ENCODE results near the gene HTR3B. TPM values are rescaled to one million over a fixed set of nuclear protein-coding genes. Genes with fewer than 3 reads are reported as not detected.
"Not testable (repeated sequence)": the region's sequence is repeated elsewhere in the genome, so short reads cannot be mapped to it uniquely, and the experiment has no call there.

HTR3B gene
- polyA plus RNA-seq, 1 of the 3 experiments (the other 2 are of a cell fraction): not detected

GRCh38 chr11:113942256-113942655 is 37.7 kb downstream of the HTR3B start:
- Histone ChIP-seq H3K4me3 (ENCODE audit: low read depth in 2 of 2, low read length in 1 of 2) (no peak overlapping the region), H3K4me2 (no peak overlapping the region), H3K9me3 (no peaks in the 10 kb centered on the region), H3K36me3 (replicated peaks in 1 of 2; ENCODE audit: control insufficient read depth in 1 of 2, insufficient read depth in 2 of 2, low read length in 1 of 2) (no peaks in the 10 kb centered on the region), H3K9me2 (no peaks in the 10 kb centered on the region), H3K4me1 (ENCODE audit: control insufficient read depth in 1 of 2, insufficient read depth in 2 of 2, low read depth in 1 of 2, low read length in 1 of 2) (no peaks in the 10 kb centered on the region), H3K9ac (no peak overlapping the region), H3K27me3 (ENCODE audit: insufficient read depth) (no peaks in the 10 kb centered on the region), H3K27ac (ENCODE audit: low read depth in 2 of 2, low read length in 1 of 2) (no peak overlapping the region), H2AFZ (ENCODE audit: low read depth) (no peak overlapping the region), H3K79me2 (ENCODE audit: insufficient read depth) (no peaks in the 10 kb centered on the region), H4K20me1 (ENCODE audit: insufficient read depth) (no peaks in the 10 kb centered on the region), H3F3A (replicated peaks; ENCODE audit: insufficient read depth) (no peaks in the 10 kb centered on the region)
- no peak for DNase-seq
- POLR2A ChIA-PET: no interaction called here
- 79% methylated on average over 8 of the region's 8 CpGs for WGBS (ENCODE audit: low lambda C conversion rate)
- TF ChIP-seq PBX3 (IDR thresholded peaks at IDR 0.05) (no peak), FOXM1 (IDR thresholded peaks at IDR 0.05; ENCODE audit: low read depth) (no peak), FOXJ3 (CRISPR knock-in tag; IDR thresholded peaks at IDR 0.05) (no peak), TAF1 (IDR thresholded peaks at IDR 0.05; ENCODE audit: borderline replicate concordance, low read depth, low read length) (no peak)
- CTCF ChIA-PET: interaction anchor here (1.0 to 3.4 kb wide), 2 partner anchors 46 to 319 kb away, joined by 3 to 14 read pairs; no protein-coding TSS in a partner anchor

GRCh38 chr11:113946162-113946561 is 41.6 kb downstream of the HTR3B start:
- H3K27me3 ChIP-seq (ENCODE audit: insufficient read depth); H3K27ac ChIP-seq (ENCODE audit: low read depth in 2 of 2, low read length in 1 of 2); DNase-seq; H3K9ac ChIP-seq; H3K36me3 ChIP-seq (replicated peaks in 1 of 2; ENCODE audit: control insufficient read depth in 1 of 2, insufficient read depth in 2 of 2, low read length in 1 of 2); H3K4me2 ChIP-seq; H2AFZ ChIP-seq (ENCODE audit: low read depth); H3K79me2 ChIP-seq (ENCODE audit: insufficient read depth); H3K9me2 ChIP-seq; H3K9me3 ChIP-seq; POLR2A ChIA-PET; H3K4me1 ChIP-seq (ENCODE audit: control insufficient read depth in 1 of 2, insufficient read depth in 2 of 2, low read depth in 1 of 2, low read length in 1 of 2); H3F3A ChIP-seq (replicated peaks; ENCODE audit: insufficient read depth); H3K4me3 ChIP-seq (ENCODE audit: low read depth in 2 of 2, low read length in 1 of 2); H4K20me1 ChIP-seq (ENCODE audit: insufficient read depth): not testable (repeated sequence)
- WGBS (ENCODE audit: low lambda C conversion rate): 10% methylated on average over 2 of the region's 2 CpGs
- CTCF ChIA-PET: interaction anchor here (1.2 kb wide), 1 partner anchor 19 kb away, joined by 3 read pairs; no protein-coding TSS in a partner anchor

GRCh38 chr11:113947994-113948393 is 43.4 kb downstream of the HTR3B start:
- H3K9ac ChIP-seq: no peak overlapping the region
- H3K27ac ChIP-seq (ENCODE audit: low read depth in 2 of 2, low read length in 1 of 2): no peak overlapping the region
- H3F3A ChIP-seq (replicated peaks; ENCODE audit: insufficient read depth): no peaks in the 10 kb centered on the region
- DNase-seq: no peak
- 35% methylated on average over 4 of the region's 4 CpGs for WGBS (ENCODE audit: low lambda C conversion rate)
- H3K9me2 ChIP-seq: no peaks in the 10 kb centered on the region
- TF ChIP-seq FOXJ3 (CRISPR knock-in tag; IDR thresholded peaks at IDR 0.05): no peak
- no peak for TF ChIP-seq EZH2phosphoT487 (IDR thresholded peaks at IDR 0.05; ENCODE audit: borderline replicate concordance, low read depth)
- TF ChIP-seq TAF1 (IDR thresholded peaks at IDR 0.05; ENCODE audit: borderline replicate concordance, low read depth, low read length): no peak
- TF ChIP-seq RAD21 (IDR thresholded peaks at IDR 0.05; ENCODE audit: low read length): no peak
- TF ChIP-seq NRF1 (IDR thresholded peaks at IDR 0.05; ENCODE audit: low read depth, low read length): no peak
- no peak for TF ChIP-seq SMC3 (IDR thresholded peaks at IDR 0.05; ENCODE audit: low read depth, low read length)
- no peak for TF ChIP-seq REST (IDR thresholded peaks at IDR 0.05; ENCODE audit: low read depth, low read length)
- TF ChIP-seq JUND (IDR thresholded peaks at IDR 0.05): no peak
- TF ChIP-seq IRF3 (IDR thresholded peaks at IDR 0.05; ENCODE audit: low read depth, low read length): no peak
- TF ChIP-seq GABPA (IDR thresholded peaks at IDR 0.05; ENCODE audit: low read depth): no peak
- TF ChIP-seq RCOR1 (IDR thresholded peaks at IDR 0.05; ENCODE audit: low read length): no peak
- TF ChIP-seq TCF12 (IDR thresholded peaks at IDR 0.05): no peak
- no peak for TF ChIP-seq CHD2 (IDR thresholded peaks at IDR 0.05; ENCODE audit: low read length, partially characterized antibody)
- no peaks in the 10 kb centered on the region for H3K9me3 ChIP-seq
- no peak overlapping the region for H2AFZ ChIP-seq (ENCODE audit: low read depth)
- ChIA-PET POLR2A (no interaction called here), CTCF (interaction anchor here (1.1 kb wide), 1 partner anchor 7 kb away, joined by 3 read pairs; no protein-coding TSS in a partner anchor)
- no peaks in the 10 kb centered on the region for H3K36me3 ChIP-seq (replicated peaks in 1 of 2; ENCODE audit: control insufficient read depth in 1 of 2, insufficient read depth in 2 of 2, low read length in 1 of 2)
- no peaks in the 10 kb centered on the region for H3K27me3 ChIP-seq (ENCODE audit: insufficient read depth)
- no peaks in the 10 kb centered on the region for H4K20me1 ChIP-seq (ENCODE audit: insufficient read depth)
- peaks cover 0 to 15% of the 10 kb centered on the region in 2 experiments; a peak in 1 of 4 replicates for H3K4me1 ChIP-seq (ENCODE audit: control insufficient read depth in 1 of 2, insufficient read depth in 2 of 2, low read depth in 1 of 2, low read length in 1 of 2)
- H3K4me2 ChIP-seq: no peak overlapping the region
- H3K4me3 ChIP-seq (ENCODE audit: low read depth in 2 of 2, low read length in 1 of 2): no peak overlapping the region
- no peaks in the 10 kb centered on the region for H3K79me2 ChIP-seq (ENCODE audit: insufficient read depth)
